ENCODE measurements around the gene PCDH9.
"Not testable (repeated sequence)": the region's sequence is repeated elsewhere in the genome, so short reads cannot be mapped to it uniquely, and the experiment has no call there.

The PCDH9 gene

GRCh38 chr13:66301006-66301405 lies 929.1 kb downstream of the PCDH9 start:
- no peak for DNase-seq

- no peak for DNase-seq
Observed at GRCh38 chr13:66296875-66297274, 933.3 kb downstream of the PCDH9 start.

GRCh38 chr13:66296328-66296727 lies 933.8 kb downstream of the PCDH9 start:
- no peak for DNase-seq

GRCh38 chr13:66286806-66287205 lies 943.3 kb downstream of the PCDH9 start:
- not testable (repeated sequence) for DNase-seq

- no peak for DNase-seq
Observed at GRCh38 chr13:66275416-66275815, 954.7 kb downstream of the PCDH9 start.

GRCh38 chr13:66273011-66273410 lies 957.1 kb downstream of the PCDH9 start:
- no peak for DNase-seq

GRCh38 chr13:66266761-66267160 lies 963.4 kb downstream of the PCDH9 start:
- DNase-seq = no peak

- DNase-seq = no peak
Observed at GRCh38 chr13:66266348-66266747, 963.8 kb downstream of the PCDH9 start.

- DNase-seq = no peak
Observed at GRCh38 chr13:66265371-66265770, 964.8 kb downstream of the PCDH9 start.

- no peak for DNase-seq
Observed at GRCh38 chr13:66264971-66265370, 965.2 kb downstream of the PCDH9 start.

GRCh38 chr13:66262330-66262729 lies 967.8 kb downstream of the PCDH9 start:
- no peak for DNase-seq

- DNase-seq = not testable (repeated sequence)
Observed at GRCh38 chr13:66259426-66259825, 970.7 kb downstream of the PCDH9 start.
